Stimulated activated CD4-positive, alpha-beta T cell treated with anti-CD3 and anti-CD28 coated beads, TNF-alpha, amount 100 ng/mL, for 4 hours (primary cell): ENCODE measurements around the gene SAMD8.
A peak's percentile ranks its signal among the peaks of the same experiment; 100 is the strongest.
"Not testable (repeated sequence)": the region's sequence is repeated elsewhere in the genome, so short reads cannot be mapped to it uniquely, and the experiment has no call there.

Experiments used
- DNase-seq, 3 experiments: peaks; one replicate each; pipeline ENCODE4 v3.0.0-alpha.2; 2020; ENCODE audit warnings: low read depth in 3 of 3

The SAMD8 gene

DNA sequence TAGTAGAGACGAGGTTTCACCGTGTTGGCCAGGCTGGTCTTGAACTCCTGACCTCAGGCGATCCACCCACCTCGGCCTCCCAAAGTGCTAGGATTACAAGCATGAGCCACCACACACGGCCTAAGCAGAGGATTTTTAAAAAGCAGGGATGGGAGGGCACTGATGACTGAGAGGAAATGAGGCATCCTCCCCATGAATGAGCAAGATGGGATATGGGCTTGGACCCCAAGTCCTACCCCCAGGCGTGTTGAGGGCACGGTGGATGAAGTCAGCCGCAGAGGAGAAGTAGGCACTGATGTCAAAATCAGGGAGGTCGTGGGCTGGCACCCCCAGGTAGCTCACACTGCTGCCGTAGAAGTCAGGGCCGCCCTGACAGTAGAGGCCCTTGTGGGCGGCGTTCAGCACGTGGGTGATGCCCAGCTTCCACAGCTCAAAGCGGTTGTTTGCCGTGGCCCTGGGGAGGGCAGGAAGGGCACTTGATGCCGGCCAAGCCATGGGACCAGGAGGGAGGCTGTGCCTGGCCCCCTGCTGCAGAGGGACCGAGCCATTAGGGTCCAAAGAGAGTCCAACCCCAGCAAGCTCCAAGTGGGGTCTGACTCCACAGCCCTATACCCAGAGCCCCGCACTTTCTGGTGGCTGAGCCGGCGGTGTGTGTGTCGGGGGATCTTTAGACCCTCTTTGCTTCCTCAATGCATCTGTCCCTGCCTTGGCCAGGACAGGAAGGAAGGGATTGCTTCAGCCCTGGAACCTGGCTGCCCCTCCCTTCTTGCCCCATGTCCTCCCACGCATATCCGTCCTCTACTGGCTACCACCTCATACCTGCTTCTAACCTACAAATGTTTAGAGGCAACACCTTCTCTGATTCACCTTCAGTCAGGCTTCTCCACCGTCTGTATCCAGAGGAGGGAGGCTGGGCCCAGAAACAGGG lies 3.4 kb upstream of the SAMD8 start:
- no peak for DNase-seq

DNA sequence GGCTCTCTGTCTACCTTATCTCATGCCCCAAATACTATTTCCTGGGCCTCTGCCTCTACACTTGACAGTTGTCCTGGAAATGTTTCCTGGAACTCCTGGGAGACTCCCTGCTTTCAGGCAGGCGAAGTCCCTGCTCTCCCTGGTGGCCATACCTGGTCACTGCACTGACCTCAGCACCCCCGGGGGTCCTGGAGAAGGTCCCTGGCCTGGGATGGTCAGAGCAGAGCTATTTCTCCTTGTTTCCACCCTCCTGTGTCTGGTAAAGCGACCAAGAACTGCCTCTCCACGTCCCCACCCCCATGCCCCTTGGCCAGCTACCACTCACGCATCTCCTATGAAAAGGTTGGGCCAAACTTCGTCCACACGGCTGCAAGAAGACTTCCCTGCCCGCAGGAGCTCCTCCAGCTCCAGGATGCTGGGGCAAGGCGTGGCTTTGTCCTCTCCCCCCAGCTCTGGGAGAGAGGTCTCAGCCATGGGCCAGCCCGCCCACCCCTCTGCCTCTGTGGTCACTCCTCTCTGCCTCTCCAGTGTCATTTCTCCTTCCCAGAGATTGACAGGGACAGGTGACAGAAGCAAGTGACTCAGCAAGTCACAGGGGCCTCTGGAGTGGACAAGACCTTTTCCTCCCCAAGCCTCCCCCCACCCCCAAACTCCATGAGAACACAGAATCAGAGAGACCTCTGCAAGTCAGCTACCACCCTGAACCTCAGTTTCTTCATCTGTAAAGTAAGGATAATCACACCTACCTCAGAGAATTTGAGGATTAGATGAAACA lies 2.6 kb upstream of the SAMD8 start:
- DNase-seq: no peak

DNA sequence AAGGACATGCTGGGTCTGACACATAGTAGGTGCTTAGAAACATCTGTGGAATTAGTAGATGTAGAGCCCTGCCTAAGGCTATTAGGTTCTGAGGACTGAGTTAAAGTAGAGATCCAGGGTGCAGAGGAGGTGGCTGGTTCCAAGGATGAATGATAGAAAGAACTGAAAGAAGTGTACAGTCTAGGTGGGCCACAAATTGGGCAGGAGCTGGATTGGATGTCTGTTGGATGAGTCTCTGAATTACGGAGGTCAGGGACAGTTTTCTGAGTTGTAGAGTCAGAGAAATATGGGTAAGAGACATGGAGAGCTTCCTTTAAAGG lies 2.0 kb upstream of the SAMD8 start:
- no peak for DNase-seq

DNA sequence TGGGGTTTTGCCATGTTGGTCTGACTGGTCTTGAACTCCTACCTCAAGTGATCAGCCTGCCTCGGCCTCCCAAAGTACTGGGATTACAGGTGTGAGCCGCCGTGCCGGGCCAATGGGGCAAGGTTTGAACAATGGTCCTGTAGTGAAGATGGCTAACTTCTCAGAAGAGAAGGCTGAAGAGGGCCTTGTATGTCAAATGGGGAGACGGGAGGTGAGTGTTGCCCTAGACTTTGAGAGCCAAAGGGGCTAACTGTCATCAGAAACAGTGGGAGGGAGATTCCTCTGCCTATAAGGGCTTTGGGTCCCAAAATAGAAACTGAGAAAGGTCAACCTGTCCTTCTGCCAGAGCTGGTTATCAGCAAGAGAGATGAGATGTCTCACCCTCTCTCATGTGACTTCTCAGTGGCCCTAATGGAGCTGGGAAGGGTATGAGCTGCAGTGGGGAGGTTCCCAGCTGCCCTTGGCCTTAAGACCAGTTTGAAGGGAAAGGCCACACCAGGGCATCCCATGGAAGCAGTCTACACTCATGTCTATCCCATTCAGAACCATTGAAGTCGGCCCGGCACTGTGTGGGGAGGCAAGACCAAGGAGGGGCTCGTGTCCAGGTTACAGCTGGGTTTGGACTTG lies 1.3 kb upstream of the SAMD8 start:
- no peak for DNase-seq

DNA sequence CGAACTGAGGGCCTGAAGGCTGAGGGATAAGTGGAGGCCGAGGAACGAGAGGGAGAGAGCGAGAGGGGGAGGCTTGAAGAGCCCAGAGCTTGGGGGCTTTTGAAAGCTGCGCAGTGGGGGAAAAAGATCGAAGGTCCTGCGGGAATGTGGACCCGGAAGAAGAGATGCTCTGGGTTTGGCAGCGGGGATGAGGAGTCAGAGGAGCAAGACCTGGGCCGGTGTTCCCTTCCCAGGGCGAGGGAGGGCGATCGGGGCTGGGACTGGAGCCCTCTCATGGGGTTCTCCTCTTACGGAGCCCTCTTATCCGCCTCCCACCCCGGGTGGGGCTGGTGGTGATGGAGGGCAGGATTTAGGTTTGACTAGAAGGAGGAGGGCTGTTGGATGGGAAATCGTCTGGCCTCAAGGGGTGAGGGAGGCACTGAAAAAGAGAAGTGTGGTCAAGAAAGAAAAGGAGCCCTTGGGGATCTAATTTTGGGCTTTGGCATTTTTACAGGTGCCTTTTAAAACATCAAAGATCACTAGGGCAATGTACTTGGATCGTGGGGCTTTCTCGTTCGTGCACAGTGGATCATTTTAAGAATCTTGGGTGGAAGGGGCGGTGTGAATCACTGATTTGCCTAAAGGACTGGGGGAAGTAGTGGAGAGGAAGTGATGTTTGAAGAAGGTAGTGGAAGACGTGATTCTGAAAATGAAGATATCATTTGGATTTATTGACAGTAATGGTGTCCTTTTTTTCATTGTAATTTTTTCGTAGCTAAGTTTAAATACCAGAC lies 637 bp downstream of the SAMD8 start:
- peak in 1 of 3 experiments; percentile 20 for DNase-seq

DNA sequence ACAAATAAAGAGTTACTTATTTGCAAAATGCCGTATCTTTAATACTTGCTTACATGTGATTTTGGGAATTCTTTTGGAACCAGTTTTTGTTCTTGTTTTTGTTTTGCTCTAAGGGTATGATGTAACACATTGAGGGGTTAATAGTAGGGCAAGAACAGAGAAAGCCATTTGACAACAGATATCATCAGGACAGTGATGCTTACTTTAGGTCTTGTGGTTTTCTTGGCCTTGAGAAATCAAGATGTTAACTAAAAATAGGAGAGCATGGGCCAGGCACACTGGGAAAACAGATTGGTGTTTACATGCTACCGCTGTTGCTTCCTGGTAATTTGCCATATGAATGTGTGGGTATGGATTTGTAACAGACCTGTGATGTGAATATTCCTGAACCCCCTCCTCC lies 3.7 kb downstream of the SAMD8 start:
- DNase-seq: no peak

DNA sequence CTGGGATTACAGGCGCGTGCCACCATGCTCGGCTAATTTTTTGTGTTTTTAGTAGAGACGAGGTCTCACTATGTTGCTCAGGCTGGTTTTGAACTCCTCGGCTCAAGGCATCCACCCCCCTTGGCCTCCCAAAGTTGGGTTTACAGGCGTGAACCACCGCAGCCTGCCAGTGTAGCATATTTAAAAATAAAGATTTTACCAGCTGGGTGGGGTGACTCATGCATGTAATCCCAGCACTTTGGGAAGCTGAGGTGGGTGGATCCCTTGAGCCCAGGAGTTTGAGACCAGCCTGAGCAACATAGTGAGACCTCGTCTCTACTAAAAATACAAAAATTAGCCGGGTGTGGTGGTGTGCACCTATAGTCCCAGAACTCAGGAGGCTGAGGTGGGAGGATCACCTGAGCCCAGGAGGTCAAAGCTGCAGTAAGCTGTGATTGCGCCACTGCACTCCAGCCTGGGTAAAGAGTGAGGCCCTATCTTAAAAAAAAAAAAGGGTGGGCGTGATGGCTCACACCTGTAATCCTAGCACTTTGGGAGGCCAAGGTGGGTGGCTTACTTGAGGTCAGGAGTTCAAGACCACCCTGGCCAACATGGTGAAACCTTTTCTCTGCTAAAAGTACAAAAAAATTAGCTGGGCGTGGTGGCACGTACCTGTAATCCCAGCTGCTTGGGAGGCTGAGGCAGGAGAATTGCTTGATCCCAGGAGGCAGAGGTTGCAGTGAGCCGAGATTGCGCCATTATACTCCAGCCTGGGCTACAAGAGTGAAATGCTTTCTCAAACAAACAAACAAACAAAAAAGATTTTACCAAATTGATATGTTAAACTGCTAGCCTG lies 5.7 kb downstream of the SAMD8 start:
- not testable (repeated sequence) for DNase-seq

DNA sequence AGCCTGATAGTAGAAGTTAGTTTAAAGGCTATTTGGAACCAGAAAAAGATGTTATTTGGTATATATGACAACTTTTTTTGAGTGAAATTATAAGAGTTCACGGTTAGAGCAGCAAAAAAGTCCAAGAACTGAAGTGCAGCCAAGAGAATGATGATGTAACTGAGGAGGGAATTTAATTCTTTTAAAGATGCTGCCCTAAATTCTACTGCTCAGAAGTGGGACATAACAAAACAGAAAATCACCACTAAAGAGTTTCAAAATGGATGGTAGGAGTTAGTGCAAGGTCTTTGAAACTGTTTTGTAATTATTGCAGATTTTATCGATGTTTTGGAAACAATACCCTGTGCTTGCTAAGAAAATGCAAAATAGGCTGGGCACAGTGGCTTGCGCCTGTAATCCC lies 6.5 kb downstream of the SAMD8 start:
- no peak for DNase-seq

DNA sequence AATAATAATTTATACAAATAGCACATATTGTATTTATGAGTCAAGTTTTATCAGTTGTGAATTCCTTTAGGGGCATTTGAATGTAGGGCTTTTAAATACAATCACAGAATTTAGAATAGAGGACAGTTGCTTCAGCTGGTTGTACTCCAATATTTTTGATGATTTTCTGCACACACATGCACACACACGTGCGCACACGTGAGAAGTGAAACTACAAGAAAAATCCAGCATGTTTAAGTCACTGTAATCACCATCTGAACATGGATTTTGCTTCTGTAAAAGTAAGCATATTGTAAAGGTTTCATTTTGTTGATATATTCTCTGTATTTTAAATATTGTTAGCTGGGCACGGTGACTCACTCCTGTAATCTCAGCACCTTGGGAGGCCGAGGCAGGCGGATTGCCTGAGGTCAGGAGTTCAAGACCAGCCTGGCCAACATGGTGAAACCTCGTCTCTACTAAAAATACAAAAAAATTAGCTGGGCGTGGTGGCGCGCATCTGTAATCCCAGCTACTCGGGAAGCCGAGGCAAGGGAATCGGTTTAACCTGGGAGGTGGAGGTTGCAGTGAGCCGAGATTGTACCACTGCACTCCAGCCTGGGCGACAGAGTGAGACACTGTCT lies 8.1 kb downstream of the SAMD8 start:
- not testable (repeated sequence) for DNase-seq

DNA sequence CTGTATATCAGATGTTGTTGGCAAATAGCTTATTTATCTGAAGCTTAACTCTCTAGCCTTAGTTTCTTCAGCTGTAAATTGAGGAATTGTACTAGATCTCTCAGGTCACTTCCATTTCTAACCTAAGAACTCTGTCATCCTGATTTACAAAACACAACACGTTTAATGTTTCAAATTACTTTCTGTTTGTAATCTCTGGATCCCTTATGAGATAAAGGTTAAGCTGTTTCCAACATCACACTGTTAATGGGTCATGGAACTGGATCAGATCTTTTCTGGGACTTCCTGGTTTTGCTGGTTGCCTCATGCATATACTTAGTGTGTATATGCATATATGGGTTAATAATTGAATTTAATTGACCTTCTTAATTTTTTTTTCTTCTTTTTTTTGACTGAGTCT lies 9.9 kb downstream of the SAMD8 start:
- no peak for DNase-seq

DNA sequence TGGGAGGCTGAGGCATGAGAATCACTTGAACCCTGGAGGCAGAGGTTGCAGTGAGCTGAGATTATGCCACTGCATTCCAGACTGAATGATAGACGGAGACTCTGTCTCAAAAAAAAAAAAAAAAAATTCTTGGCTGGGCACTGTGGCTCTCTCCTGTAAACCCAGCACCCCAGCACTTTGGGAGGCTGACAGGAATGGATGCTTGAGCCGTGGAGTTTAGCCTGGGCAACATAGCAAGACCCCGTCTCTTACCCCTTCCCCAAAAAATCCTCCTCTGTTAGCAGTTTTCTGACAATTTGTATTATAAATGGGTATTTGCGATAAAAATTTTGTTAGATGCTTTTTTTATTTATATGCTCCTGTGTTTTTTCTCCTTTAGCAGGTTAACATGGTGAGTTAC lies 11.0 kb downstream of the SAMD8 start:
- DNase-seq: no peak

DNA sequence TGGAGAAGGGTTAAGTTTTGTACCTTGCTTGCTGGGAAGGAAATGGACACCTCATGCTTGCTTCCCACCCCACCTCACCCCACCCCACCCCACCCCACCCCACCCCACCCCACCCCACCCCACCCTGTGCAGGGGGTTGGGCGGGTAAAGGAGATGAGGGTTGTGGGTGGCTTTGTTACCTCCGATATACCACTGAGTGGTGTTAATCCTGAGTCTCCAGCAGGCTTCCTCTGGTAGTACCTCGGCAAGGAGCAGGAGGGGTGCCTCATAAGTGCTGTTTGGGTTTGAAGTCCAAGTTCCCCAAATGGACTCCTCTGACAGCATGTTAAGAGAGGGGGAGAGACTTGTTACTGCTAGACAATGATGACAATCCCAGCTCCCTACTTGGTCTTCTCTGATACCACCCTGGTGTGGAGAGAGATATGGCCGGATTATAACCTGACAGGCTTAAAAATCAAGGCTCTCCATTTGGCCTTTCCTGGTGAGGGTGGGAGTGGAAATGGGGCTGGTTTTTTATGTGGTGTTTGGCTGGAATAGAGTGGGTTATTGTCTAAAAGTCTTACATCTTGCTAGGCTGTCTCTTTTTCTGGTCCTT lies 11.7 kb downstream of the SAMD8 start:
- DNase-seq: no peak

DNA sequence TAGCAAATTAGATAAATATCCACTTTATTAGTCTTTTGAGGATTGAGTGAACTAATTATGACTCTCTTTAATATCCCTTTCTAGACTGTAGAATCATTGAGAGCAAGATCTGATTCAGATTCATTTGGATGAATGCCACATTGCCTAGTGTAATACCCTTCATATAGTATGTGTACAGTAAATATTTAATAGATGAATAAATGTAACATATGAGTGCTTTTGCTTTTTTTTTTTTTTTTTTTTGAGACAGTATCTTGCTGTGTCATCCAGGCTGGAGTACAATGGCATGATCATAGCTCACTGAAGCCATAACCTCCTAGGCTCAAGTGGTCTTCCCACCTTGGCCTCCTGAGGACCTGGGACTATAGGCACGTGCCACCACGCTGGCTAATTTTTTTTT lies 14.8 kb downstream of the SAMD8 start:
- no peak for DNase-seq

DNA sequence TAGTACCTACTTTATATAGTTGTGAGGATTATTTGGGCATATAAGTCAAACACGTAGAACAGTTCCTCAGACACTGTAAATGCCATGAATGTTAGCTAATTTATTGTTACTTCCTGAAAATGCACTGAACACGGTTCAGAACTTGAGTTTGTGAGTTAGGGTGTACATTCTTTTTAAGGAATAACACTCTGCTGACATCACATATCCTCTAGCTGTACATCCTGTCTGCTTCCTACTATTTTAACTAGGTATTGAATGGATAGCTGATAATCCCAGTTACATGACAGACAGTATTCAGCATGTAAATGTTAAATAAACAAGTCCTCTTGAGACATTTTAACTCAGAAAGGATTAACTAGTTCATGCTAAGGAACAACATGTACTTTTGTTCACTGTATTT lies 16.0 kb downstream of the SAMD8 start:
- no peak for DNase-seq

DNA sequence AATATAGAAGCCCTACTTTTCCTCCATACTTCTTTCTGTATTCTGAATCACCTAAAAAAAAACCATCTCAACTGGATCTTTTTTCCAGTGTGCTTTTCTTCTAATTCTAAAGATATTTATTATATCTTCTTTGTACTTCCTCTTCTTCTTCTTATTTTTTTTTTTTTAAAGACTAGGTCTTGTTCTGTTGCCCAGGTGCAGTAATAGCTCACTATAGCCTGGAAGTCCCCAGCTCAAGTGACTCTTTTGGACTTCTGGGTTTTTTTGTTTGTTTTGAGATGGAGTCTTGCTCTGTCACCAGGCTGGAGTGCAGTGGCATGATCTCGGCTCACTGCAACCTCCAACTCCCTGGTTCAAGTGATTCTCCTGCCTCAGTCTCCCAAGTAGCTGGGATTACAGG lies 17.5 kb downstream of the SAMD8 start:
- not testable (repeated sequence) for DNase-seq

DNA sequence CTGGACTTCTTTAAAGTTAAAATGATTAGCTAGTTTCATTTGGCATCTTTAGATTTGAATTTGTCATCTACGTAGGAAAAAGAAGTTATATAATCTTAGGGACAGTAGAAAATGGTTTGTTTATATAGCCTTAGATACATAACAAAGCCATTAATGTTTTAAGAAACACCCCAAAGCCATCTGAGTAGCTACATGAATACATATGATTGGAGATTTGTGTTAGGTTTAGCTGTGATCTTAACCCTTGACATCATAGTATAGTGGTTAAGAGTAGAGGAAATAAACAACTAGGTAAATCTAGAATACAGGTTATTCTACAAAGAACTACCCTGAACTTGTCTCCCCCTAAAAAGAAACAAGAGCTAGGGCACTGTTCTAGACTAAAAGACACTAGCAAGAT lies 18.1 kb downstream of the SAMD8 start:
- no peak for DNase-seq

DNA sequence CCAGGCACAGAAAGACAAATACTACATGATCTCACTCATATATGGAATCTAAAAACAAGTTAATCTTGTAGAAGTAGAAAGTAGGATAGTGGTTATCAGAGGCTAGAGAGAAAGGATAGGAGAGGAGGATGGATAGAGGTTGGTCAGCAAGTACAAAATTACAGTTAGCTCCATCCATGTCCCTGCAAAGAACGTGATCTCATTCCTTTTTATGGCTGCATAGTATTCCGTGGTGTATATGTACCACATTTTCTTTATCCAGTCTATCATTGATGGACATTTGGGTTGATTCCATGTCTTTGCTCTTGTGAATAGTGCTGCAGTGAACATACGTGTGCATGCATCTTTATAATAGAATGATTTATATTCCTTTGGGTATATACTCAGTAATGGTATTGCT lies 22.2 kb downstream of the SAMD8 start:
- DNase-seq: not testable (repeated sequence)

DNA sequence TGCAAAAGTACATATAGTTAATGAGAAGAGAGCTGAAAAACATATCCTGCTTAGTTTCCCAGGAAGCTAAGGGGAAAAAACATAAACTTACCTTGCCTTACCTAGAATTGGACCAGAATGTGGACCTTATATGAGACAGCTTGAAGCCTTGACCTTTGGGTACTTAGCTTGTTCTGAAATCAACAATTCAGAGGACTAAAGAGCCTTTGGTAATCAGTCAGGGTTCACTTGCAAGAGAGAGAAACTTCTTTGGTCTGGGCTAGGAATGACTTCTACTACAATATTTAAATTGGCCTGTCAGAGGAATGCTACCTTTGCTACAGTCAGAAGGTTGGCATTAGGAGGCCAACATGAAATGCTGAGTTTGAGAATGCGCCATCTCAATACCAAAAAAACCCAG lies 24.9 kb downstream of the SAMD8 start:
- DNase-seq: no peak

DNA sequence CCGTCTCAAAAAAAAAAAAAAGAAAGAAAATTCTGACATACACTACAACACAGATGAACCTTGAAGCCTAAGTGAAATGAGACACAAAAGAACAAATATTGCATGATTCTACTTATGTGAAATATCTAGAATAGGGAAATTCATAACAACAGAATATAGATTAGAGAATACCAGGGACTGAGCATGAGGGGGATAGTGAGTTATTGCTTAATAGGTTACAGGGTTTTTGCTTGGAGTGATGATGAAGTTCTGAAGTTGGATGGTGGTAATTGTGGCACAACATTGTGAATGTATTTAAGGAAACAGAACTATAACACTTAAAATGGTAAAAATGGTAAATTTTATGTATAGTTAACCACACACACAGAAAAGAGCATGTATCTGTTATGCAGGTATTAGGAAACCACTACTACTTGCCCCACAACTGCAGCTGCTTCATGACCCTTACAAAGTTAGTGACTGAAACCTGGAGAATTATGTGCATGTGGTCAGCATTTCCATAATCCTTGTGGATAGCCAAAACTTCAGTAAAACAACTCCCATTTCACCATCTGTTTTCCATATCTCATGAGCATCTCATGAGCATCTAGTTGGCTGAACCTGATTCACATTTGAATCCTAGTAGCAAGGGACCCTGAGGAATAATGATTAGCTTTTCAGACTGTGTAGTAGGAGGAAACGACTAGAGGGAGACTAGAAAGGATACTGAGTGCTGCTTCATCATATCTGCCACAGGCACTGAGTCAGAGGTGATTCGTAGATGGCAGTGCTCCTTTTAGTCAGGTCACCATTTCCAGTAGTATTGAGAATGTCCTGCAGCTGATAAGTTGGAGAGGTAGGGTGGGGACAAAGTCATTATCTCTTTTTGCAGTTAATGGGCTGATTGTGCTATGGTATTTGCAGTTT lies 26.3 kb downstream of the SAMD8 start:
- no peak for DNase-seq
